Activated B cell treated with CpG ODN at 0.5 μM for 24 hours (primary cell): ENCODE results near the gene SLC35E3. TPM values are rescaled to one million over a fixed set of nuclear protein-coding genes. Genes with fewer than 3 reads are reported as not detected.

Source experiments
- ATAC-seq: fragments of 200-7000 bp; cut with Tn5 transposase; one replicate; pipeline ENCODE4 v1.10.0; 2021; ENCODE audit warnings: low read depth, mild to moderate bottlenecking, moderate library complexity
- CTCF ChIA-PET: fragments of 350-600 bp; sonication (Branson Sonifier 250); formaldehyde crosslinking; loops from one replicate; lab custom pipeline; 2021; ENCODE audit warnings: antibody characterized with exemption; lab: Charles Lee
- POLR2A ChIA-PET: fragments of 350-600 bp; sonication (Branson Sonifier 250); formaldehyde crosslinking; loops from one replicate; lab custom pipeline; 2021; ENCODE audit warnings: antibody characterized with exemption; lab: Charles Lee
- DNase-seq: peaks from one replicate; pipeline ENCODE4 v3.0.0; 2022
- H3K27ac Mint-ChIP-seq: one replicate; pipeline ENCODE4 v1.8.0; 2020; ENCODE audit warnings: mixed read lengths
- H3K27me3 Mint-ChIP-seq: one replicate; pipeline ENCODE4 v1.8.0; 2021; ENCODE audit warnings: mixed read lengths
- H3K36me3 Mint-ChIP-seq: one replicate; pipeline ENCODE4 v1.8.0; 2021; ENCODE audit warnings: low read depth, mixed read lengths
- H3K4me1 Mint-ChIP-seq: one replicate; pipeline ENCODE4 v1.8.0; 2021; ENCODE audit warnings: mixed read lengths
- H3K4me3 Mint-ChIP-seq: one replicate; pipeline ENCODE4 v1.8.0; 2020; ENCODE audit warnings: mild to moderate bottlenecking, mixed read lengths
- H3K9me3 Mint-ChIP-seq: one replicate; pipeline ENCODE4 v1.8.0; 2020; ENCODE audit warnings: mixed read lengths
- intact Hi-C: fragments of 100-400 bp; cut with micrococcal nuclease; formaldehyde crosslinking; loops from one replicate; pipeline ENCODE4 v1.15.1; 2024
- total RNA-seq: library from RNA; stranded (reverse); gene quantifications from 2 replicates; pipeline ENCODE4 v1.2.3, GENCODE V29; 2022
- TF ChIP-seq, protein P1 (sequence below): fragments of 200-600 bp; IDR thresholded peaks from one replicate; pipeline ENCODE4 v1.8.0; 2022; ENCODE audit warnings: antibody characterized with exemption, mild to moderate bottlenecking

SLC35E3 gene
- total RNA-seq, 1 donor from 2014 or later = 9.5 TPM

GRCh38 chr12:68784015-68784414 lies 38.0 kb downstream of the SLC35E3 start:
- H3K4me1 Mint-ChIP-seq = peaks cover 10% of the 10 kb centered on the region
- intact Hi-C loops = no loop called here
- no peaks in the 10 kb centered on the region for H3K36me3 Mint-ChIP-seq
- ChIA-PET POLR2A (no interaction called here), CTCF (no interaction called here)
- H3K9me3 Mint-ChIP-seq = no peaks in the 10 kb centered on the region
- no peak overlapping the region for H3K27ac Mint-ChIP-seq
- ATAC-seq (no peak), DNase-seq (no peak)
- H3K4me3 Mint-ChIP-seq = no peak overlapping the region
- no peaks in the 10 kb centered on the region for H3K27me3 Mint-ChIP-seq
- TF ChIP-seq, protein P1, sequence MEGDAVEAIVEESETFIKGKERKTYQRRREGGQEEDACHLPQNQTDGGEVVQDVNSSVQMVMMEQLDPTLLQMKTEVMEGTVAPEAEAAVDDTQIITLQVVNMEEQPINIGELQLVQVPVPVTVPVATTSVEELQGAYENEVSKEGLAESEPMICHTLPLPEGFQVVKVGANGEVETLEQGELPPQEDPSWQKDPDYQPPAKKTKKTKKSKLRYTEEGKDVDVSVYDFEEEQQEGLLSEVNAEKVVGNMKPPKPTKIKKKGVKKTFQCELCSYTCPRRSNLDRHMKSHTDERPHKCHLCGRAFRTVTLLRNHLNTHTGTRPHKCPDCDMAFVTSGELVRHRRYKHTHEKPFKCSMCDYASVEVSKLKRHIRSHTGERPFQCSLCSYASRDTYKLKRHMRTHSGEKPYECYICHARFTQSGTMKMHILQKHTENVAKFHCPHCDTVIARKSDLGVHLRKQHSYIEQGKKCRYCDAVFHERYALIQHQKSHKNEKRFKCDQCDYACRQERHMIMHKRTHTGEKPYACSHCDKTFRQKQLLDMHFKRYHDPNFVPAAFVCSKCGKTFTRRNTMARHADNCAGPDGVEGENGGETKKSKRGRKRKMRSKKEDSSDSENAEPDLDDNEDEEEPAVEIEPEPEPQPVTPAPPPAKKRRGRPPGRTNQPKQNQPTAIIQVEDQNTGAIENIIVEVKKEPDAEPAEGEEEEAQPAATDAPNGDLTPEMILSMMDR = no peak

- Mint-ChIP-seq H3K27ac (no peak overlapping the region), H3K27me3 (no peaks in the 10 kb centered on the region), H3K9me3 (no peaks in the 10 kb centered on the region), H3K4me1 (peaks cover 16% of the 10 kb centered on the region), H3K4me3 (no peak overlapping the region), H3K36me3 (no peaks in the 10 kb centered on the region)
- DNase-seq = no peak
- intact Hi-C loops = no loop called here
- ChIA-PET CTCF (no interaction called here), POLR2A (no interaction called here)
- no peak for ATAC-seq
- TF ChIP-seq, protein P1 = no peak
These were observed 39.4 kb downstream of the SLC35E3 start for GRCh38 chr12:68785358-68785757.

GRCh38 chr12:68785823-68786222 lies 39.8 kb downstream of the SLC35E3 start:
- DNase-seq (no peak), ATAC-seq (no peak)
- Mint-ChIP-seq H3K36me3 (no peaks in the 10 kb centered on the region), H3K27ac (no peak overlapping the region), H3K4me1 (peaks cover 16% of the 10 kb centered on the region), H3K9me3 (no peaks in the 10 kb centered on the region), H3K4me3 (no peak overlapping the region), H3K27me3 (no peaks in the 10 kb centered on the region)
- ChIA-PET CTCF (no interaction called here), POLR2A (no interaction called here)
- TF ChIP-seq, protein P1 = no peak
- intact Hi-C loops = no loop called here

GRCh38 chr12:68786929-68787328 lies 41.0 kb downstream of the SLC35E3 start:
- H3K4me3 Mint-ChIP-seq = no peak overlapping the region
- POLR2A ChIA-PET = interaction anchor here (0.6 to 1.3 kb wide), 5 partner anchors 9 to 684 kb away, joined by 4 to 13 read pairs (median 5); partner anchors contain the start of gene MDM2
- CTCF ChIA-PET = no interaction called here
- H3K27ac Mint-ChIP-seq = no peak overlapping the region
- ATAC-seq (no peak), DNase-seq (no peak)
- H3K4me1 Mint-ChIP-seq = peaks cover 16% of the 10 kb centered on the region
- H3K27me3 Mint-ChIP-seq = no peaks in the 10 kb centered on the region
- H3K36me3 Mint-ChIP-seq = no peaks in the 10 kb centered on the region
- no peaks in the 10 kb centered on the region for H3K9me3 Mint-ChIP-seq
- intact Hi-C loops = loop anchor here (1.0 kb wide), 1 partner anchor 41 kb away; the partner anchor contains the start of gene SLC35E3
- TF ChIP-seq, protein P1 = no peak

- TF ChIP-seq, protein P1 = no peak
- POLR2A ChIA-PET = no interaction called here
- intact Hi-C loops = no loop called here
These were observed 42.7 kb downstream of the SLC35E3 start for GRCh38 chr12:68788554-68789143.

More at GRCh38 chr12:68788554-68789143, 42.7 kb downstream of the SLC35E3 start:
- H3K27me3 Mint-ChIP-seq = no peaks in the 10 kb centered on the region
- DNase-seq = no peak
- CTCF ChIA-PET = no interaction called here
- no peak overlapping the region for H3K27ac Mint-ChIP-seq
- H3K36me3 Mint-ChIP-seq = no peaks in the 10 kb centered on the region
- H3K4me1 Mint-ChIP-seq = peaks cover 16% of the 10 kb centered on the region
- ATAC-seq = no peak
- no peaks in the 10 kb centered on the region for H3K9me3 Mint-ChIP-seq
- no peak overlapping the region for H3K4me3 Mint-ChIP-seq
